SW480 (cell line): Measurements from ENCODE around the gene ALCAM.
"Not testable (repeated sequence)": the region's sequence is repeated elsewhere in the genome, so short reads cannot be mapped to it uniquely, and the experiment has no call there.

Experiments used
- DNase-seq: peaks from one replicate; pipeline ENCODE4 v3.0.0-alpha.2; 2016; ENCODE audit warnings: low spot score

The ALCAM gene

GRCh38 chr3:105389759-105390158, 23.1 kb downstream of the ALCAM start:
- DNase-seq: not testable (repeated sequence)

DNA sequence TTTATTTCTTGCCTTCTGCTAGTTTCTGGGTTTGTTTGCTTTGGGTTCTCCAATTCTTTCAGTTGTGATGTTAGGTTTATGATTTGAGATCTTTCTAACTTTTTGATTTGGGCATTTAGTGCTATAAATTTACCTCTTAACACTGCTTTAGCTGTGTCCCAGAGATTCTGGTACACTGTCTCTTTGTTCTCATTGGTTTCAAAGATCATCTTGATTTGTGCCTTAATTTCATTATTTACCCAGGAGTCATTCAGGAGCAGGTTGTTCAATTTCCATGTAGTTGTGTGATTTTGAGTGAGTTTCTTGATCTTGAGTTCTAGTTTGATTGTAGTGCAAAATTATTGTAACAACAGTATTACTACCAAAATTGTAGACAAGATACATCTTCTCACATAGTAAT, 25.9 kb downstream of the ALCAM start:
- not testable (repeated sequence) for DNase-seq

GRCh38 chr3:105394177-105394576, 27.5 kb downstream of the ALCAM start:
- DNase-seq: no peak

DNA sequence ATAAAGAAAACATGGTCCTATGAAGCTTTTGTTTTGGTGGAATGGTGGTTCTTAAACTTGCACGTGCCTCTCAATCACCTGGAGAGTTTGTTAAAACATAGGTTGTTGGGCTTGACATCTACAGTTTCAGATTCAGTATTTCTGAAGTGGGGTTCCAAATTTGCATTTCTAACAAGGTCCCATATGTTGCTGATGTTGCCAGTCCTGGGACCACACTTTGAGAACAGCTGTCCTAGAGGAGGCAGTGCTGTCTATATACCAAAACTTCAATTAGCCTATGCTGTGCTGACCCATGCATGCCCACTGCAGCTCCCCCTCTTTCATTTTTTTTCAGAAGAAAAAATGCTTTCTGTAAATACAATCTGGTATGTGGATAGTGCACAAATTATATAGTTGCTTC, 31.3 kb downstream of the ALCAM start:
- DNase-seq: no peak

DNA sequence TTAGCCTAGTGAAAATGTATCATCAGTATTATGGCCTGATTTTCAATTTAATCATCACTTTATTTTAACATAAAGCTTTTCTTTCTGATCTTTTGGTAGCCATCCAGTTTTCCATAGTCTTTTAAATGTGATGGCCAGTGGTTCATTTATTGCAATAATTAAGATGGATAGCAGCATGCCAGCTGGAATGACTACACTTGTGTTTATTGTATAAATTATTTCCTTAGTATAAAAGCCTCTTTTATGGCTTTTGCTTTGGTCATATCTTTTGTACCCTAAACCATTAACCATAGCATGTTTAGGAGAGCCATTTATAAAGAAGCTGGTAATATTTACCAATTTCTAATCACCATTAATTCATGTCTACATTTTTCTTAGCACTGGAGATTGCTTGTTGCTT, 31.7 kb downstream of the ALCAM start:
- no peak for DNase-seq

DNA sequence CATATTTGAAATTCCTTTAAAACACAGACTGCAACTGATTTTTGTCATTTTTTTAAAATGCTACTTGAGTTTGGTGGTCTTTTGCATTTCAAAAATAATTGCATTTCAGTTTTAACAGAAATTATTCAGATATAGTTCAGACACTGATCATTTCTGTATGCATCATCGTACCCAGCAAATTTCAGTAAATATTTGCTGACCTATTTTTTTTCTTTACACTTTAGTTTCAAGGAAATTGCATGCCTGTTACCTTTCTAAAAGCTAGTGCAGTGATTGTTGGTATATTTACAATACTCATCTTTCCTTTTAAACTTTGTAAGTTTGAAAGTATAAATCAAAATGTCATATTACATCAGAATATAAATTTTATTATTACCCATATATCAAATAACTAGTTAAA, 32.4 kb downstream of the ALCAM start:
- no peak for DNase-seq

GRCh38 chr3:105399611-105400010, 32.9 kb downstream of the ALCAM start:
- no peak for DNase-seq

GRCh38 chr3:105401254-105401653, 34.5 kb downstream of the ALCAM start:
- DNase-seq: no peak

DNA sequence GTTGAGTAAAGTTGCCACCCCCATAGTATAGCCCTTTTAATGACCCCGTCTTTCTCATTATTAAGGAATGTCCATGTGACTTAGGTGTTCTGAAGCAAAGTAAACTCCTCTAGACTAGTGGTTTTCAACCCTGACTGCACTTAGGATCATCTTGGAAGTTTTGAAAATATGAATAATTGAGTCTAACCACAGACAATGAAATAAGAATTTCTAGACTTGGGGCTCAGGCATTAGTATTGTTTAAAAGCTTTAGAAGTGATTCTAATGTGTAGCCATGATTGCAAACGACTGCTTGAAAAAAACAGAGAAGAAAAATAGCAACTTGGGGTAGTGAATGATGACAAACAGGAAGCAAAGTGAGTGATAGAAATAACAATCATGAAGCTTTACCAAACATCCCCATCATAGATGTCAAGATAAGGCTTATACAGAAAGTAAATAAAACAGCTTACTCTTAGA, 35.0 kb downstream of the ALCAM start:
- no peak for DNase-seq

GRCh38 chr3:105402287-105402801, 35.6 kb downstream of the ALCAM start:
- no peak for DNase-seq

DNA sequence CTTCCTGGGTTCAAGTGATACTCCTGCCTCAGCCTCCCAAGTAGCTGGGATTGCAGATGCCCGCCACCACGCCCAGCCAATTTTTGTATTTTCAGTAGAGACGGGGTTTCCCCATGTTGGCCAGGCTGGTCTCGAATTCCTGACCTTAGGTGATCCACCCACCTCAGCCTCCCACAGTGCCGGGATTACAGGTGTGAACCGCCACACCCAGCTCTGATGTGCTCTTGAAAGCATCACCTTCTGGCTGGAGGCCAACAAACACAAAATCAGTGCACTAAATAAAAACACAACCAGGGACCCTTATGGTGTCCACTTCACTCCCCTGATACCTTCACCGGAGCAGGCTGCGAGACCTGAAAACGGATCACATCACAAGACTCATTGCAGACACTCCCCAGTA, 36.3 kb downstream of the ALCAM start:
- not testable (repeated sequence) for DNase-seq

GRCh38 chr3:105406268-105406667, 39.6 kb downstream of the ALCAM start:
- DNase-seq: no peak

GRCh38 chr3:105409364-105409763, 42.7 kb downstream of the ALCAM start:
- no peak for DNase-seq

GRCh38 chr3:105413343-105413887, 46.7 kb downstream of the ALCAM start:
- no peak for DNase-seq

GRCh38 chr3:105414841-105415240, 48.1 kb downstream of the ALCAM start:
- no peak for DNase-seq

GRCh38 chr3:105415951-105416350, 49.2 kb downstream of the ALCAM start:
- no peak for DNase-seq

DNA sequence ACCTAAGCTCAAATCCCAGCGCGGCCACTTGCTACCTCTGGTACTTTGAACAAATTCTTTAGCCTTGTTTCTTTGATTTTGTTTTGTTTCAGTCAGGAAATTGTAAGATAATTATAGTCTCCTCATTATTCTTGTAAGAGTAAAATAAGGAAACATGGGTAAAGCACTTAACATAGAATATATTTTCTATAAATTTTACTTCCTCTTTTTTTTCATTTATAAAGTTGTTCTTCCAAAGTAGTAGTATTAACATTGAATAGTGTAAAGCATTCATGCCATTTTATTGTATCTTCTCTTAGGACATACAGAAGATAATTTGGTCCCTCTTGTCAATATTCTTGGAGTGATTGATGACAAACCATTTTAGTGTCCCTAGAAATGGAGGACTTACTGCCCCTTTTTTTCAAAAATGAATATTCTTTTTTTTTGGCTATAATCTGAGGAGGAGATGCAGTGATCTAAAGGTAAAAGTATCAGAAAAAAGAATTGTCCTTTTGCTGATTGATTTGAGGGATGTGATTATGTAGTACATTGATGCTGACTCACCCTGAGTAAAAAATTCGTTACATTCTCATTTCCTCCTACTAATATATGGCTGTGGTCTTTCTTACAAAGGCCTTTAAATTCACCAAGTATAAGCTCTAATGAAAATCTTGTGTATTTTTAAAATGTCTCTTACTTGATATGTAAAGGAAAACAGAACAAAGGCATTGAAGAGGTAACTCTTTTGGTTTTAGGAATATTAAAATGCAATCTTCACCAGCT, 51.0 kb downstream of the ALCAM start:
- no peak for DNase-seq

DNA sequence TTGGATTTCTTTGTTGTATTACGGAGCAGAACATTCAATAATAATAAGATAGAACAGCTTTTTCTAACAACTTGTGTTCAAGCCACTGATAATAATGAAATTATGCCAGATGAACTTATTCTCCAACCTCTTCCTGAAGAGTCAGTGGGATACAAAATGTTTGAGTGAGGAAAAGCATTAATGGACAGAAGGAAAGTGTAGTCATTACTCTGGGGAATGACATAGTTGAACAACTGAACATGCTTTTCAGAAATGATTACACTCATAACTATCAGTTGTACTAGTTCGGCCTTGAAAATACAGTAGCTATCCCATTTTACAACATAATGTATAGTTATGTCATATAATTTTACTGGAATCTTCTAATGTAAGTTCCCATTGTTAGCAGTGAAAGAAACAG, 55.9 kb downstream of the ALCAM start:
- DNase-seq: no peak

- DNase-seq: no peak
Measured at GRCh38 chr3:105423397-105423796, 56.7 kb downstream of the ALCAM start.

DNA sequence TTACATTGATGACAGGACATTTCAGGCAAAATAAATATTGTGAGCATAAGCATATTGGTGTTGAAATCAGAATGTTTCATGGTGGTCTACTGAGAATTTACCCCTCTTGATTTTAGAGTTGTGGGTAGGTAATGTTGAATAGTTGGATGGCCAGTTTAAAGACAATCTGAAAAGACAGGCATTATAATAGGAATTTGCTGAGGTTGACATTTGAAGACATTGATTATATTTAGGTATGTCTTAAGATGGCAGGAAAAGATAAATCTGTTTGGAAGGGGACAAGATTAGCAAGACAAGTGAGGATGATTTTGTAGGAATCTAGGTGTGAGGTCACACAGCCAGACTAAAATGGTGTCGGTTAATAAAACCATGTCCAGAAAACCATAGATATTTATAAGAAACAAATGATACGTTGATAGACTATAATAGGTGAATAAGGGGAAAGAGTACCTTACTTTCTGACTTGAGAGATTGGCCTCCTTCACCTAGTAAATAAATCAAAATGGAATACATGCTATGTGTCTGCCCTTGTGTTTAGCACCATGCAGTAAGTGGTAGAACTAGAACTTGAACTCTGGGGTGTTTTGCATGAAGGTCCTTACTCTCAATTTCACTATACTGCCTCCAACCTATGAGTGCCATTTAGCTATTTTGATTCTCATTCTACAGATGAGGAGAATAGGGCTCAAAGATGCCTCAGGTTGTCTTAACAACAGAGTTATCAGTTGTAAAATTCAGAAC, 57.9 kb downstream of the ALCAM start:
- no peak for DNase-seq

DNA sequence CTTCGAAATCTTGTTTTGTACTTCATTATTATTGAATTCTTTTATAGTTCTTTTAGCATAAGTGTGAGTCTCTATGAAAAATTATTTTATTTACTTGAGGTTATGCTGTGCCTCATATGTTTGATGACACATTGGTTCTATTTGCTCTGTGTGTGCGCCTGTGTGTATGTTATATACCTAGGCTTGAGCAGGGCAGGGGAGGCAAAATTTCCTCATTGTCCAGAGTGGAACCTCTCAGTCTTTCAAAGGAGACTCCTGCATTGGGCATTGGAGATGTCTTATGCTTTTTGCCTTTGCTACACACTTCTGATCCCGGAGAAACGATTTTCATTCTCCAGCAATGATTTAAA, 58.4 kb downstream of the ALCAM start:
- DNase-seq: no peak

GRCh38 chr3:105427332-105427731, 60.6 kb downstream of the ALCAM start:
- no peak for DNase-seq
